HCT116 (cell line): Measurements from ENCODE around the gene NKX6-2. TPM values are rescaled to one million over a fixed set of nuclear protein-coding genes. Genes with fewer than 3 reads are reported as not detected.

Experiments used
- ATAC-seq: fragments of 200-7000 bp; cut with Tn5 transposase; 2 replicates; pipeline ENCODE4 v1.9.1; 2020; ENCODE audit warnings: mild to moderate bottlenecking, moderate library complexity
- BruUV-seq: library from RNA; stranded (reverse); fragments of 400-500 nt; replicated peaks from 2 replicates; lab custom pipeline; 2021; lab: Mats Ljungman, UMichigan
- CTCF ChIA-PET: fragments of 300-600 bp; sonication (Branson Sonifier 250); formaldehyde crosslinking; loops from one replicate; lab custom pipeline; 2021; ENCODE audit warnings: antibody characterized with exemption; lab: Charles Lee
- POLR2A ChIA-PET: fragments of 300-600, 350-600 bp; sonication (Branson Sonifier 250); formaldehyde crosslinking; loops from one replicate; lab custom pipeline; 2021; ENCODE audit warnings: antibody characterized with exemption; lab: Charles Lee
- RAD21 ChIA-PET, 2 experiments: fragments of 300-600 bp; sonication (Branson Sonifier 250); formaldehyde crosslinking; loops; one replicate each; lab custom pipeline; 2023; ENCODE audit warnings: low total read pairs in 2 of 2; ENCODE audit not compliant: uncharacterized antibody in 2 of 2, unreplicated experiment in 2 of 2, low non-redundant PET in 1 of 2; lab: Charles Lee
- DNase-seq: peaks from one replicate; pipeline ENCODE4 v3.0.0-alpha.2; 2010; ENCODE audit warnings: low read depth, low spot score
- H2AFZ ChIP-seq: fragments of 200-600 bp; shearing (Covaris generic), sonication (generic); 2 replicates; pipeline ENCODE4 v1.6.1; 2017; ENCODE audit warnings: low read depth, mixed run types, mixed read lengths, antibody characterized with exemption, low read length; ENCODE audit not compliant: poor library complexity, severe bottlenecking
- H3K27ac ChIP-seq: 2 replicates; pipeline ENCODE4 v1.5.1; 2012; ENCODE audit warnings: low read depth, low read length
- H3K27me3 ChIP-seq: fragments of 200-600 bp; sonication (generic); 2 replicates; pipeline ENCODE4 v1.6.1; 2016; ENCODE audit warnings: mixed run types, low read length, mixed read lengths; ENCODE audit not compliant: insufficient read depth
- H3K36me3 ChIP-seq, 2 experiments: fragments of 200-500 bp in 1 of 2; fragments of 200-600 bp in 1 of 2; sonication (Bioruptor generic) in 1 of 2; sonication (generic) in 1 of 2; 2 replicates each; pipeline versions ENCODE4 v1.5.1 to v1.6.1; 2014 to 2016; ENCODE audit warnings: low read length in 2 of 2, inconsistent platforms in 1 of 2, mixed read lengths in 1 of 2, mixed run types in 1 of 2; ENCODE audit not compliant: insufficient read depth in 2 of 2, control insufficient read depth in 1 of 2
- H3K4me1 ChIP-seq, 2 experiments: fragments of 200-600 bp in 1 of 2; sonication (generic) in 1 of 2; 2 replicates each; pipeline versions ENCODE4 v1.5.1 to v1.6.1; 2012 to 2017; ENCODE audit warnings: low read length in 2 of 2, inconsistent platforms in 1 of 2, mild to moderate bottlenecking in 1 of 2, mixed read lengths in 1 of 2, mixed run types in 1 of 2, moderate library complexity in 1 of 2; ENCODE audit not compliant: insufficient read depth in 2 of 2, control insufficient read depth in 1 of 2
- H3K4me2 ChIP-seq: fragments of 200-600 bp; sonication (generic); 2 replicates; pipeline ENCODE4 v1.6.1; 2017; ENCODE audit warnings: mixed run types, low read length, mixed read lengths
- H3K4me3 ChIP-seq, 2 experiments: fragments of 200-600 bp in 1 of 2; sonication (generic) in 1 of 2; replicated peaks in 1 of 2; 2 replicates each; pipeline ENCODE4 v1.5.1; 2011 to 2016; ENCODE audit warnings: low read length in 2 of 2, control low read depth in 1 of 2, low read depth in 1 of 2, mild to moderate bottlenecking in 1 of 2, mixed read lengths in 1 of 2, mixed run types in 1 of 2
- H3K79me2 ChIP-seq: fragments of 200-600 bp; sonication (generic); 2 replicates; pipeline ENCODE4 v1.6.1; 2017; ENCODE audit warnings: mild to moderate bottlenecking, mixed run types, low read length, moderate library complexity, mixed read lengths; ENCODE audit not compliant: insufficient read depth
- H3K9ac ChIP-seq: fragments of 200-600 bp; sonication (generic); 2 replicates; pipeline ENCODE4 v1.6.1; 2016; ENCODE audit warnings: low read length, mixed read lengths
- H3K9me2 ChIP-seq: fragments of 200-600 bp; sonication (generic), shearing (Covaris generic); 2 replicates; pipeline ENCODE4 v1.6.1; 2017; ENCODE audit warnings: mixed run types, mild to moderate bottlenecking, moderate library complexity; ENCODE audit not compliant: insufficient read depth
- H3K9me3 ChIP-seq, 2 experiments: fragments of 200-500 bp in 1 of 2; fragments of 200-600 bp in 1 of 2; sonication (Bioruptor generic) in 1 of 2; sonication (generic) in 1 of 2; 2 replicates each; pipeline ENCODE4 v1.6.1; 2014 to 2017; ENCODE audit warnings: low read length in 2 of 2, mixed read lengths in 2 of 2, inconsistent platforms in 1 of 2, low read depth in 1 of 2, mild to moderate bottlenecking in 1 of 2, mixed run types in 1 of 2, moderate library complexity in 1 of 2; ENCODE audit not compliant: control insufficient read depth in 1 of 2, insufficient read depth in 1 of 2
- H4K20me1 ChIP-seq: fragments of 200-600 bp; sonication (generic), shearing (Covaris generic); 2 replicates; pipeline ENCODE4 v1.6.1; 2017; ENCODE audit warnings: mixed run types, mild to moderate bottlenecking, moderate library complexity; ENCODE audit not compliant: insufficient read depth
- ATF3 ChIP-seq: IDR thresholded peaks from 2 replicates; pipeline ENCODE4 v1.6.1; 2012
- CBX3 ChIP-seq: IDR thresholded peaks from 2 replicates; pipeline ENCODE4 v1.6.1; 2012; ENCODE audit warnings: low read depth
- CEBPB ChIP-seq: IDR thresholded peaks from 2 replicates; pipeline ENCODE4 v1.6.1; 2012; ENCODE audit warnings: low read depth
- EGR1 ChIP-seq: IDR thresholded peaks from 2 replicates; pipeline ENCODE4 v1.6.1; 2012; ENCODE audit warnings: low read depth
- ELF1 ChIP-seq: IDR thresholded peaks from 2 replicates; pipeline ENCODE4 v1.6.1; 2012; ENCODE audit warnings: low read depth, borderline replicate concordance
- EZH2 ChIP-seq: fragments of 200-600 bp; sonication (generic); IDR thresholded peaks from 2 replicates; pipeline ENCODE4 v1.6.1; 2017; ENCODE audit warnings: antibody characterized with exemption, mixed run types
- FOSL1 ChIP-seq: IDR thresholded peaks from 2 replicates; pipeline ENCODE4 v1.6.1; 2012; ENCODE audit warnings: low read depth
- SP1 ChIP-seq: IDR thresholded peaks from 2 replicates; pipeline ENCODE4 v1.6.1; 2012; ENCODE audit warnings: low read depth
- SRF ChIP-seq: IDR thresholded peaks from 2 replicates; pipeline ENCODE4 v1.6.1; 2012; ENCODE audit warnings: low read depth
- TCF7L2 ChIP-seq: IDR thresholded peaks from 2 replicates; pipeline ENCODE4 v1.7.0; 2011; ENCODE audit warnings: borderline replicate concordance, inconsistent platforms; ENCODE audit not compliant: insufficient read depth, insufficient read length; ENCODE audit errors: extremely low read depth
- YY1 ChIP-seq: IDR thresholded peaks from 2 replicates; pipeline ENCODE4 v1.6.1; 2011; ENCODE audit warnings: low read length, low read depth, moderate library complexity, mild to moderate bottlenecking; ENCODE audit not compliant: insufficient replicate concordance; ENCODE audit errors: extremely low read depth
- ZBTB33 ChIP-seq: IDR thresholded peaks from 2 replicates; pipeline ENCODE4 v1.6.1; 2011; ENCODE audit warnings: mild to moderate bottlenecking, low read length, moderate library complexity; ENCODE audit not compliant: insufficient replicate concordance; ENCODE audit errors: extremely low read depth
- ZNF274 ChIP-seq: fragments of 200-500 bp; sonication (Bioruptor generic); IDR thresholded peaks from 2 replicates; pipeline ENCODE4 v1.6.1; 2014; ENCODE audit warnings: mild to moderate bottlenecking, low read depth, low read length, inconsistent platforms
- intact Hi-C: fragments of 100-400 bp; cut with micrococcal nuclease; formaldehyde crosslinking; loops from 2 replicates; pipeline ENCODE4 v1.10.0; 2022
- total RNA-seq: library from RNA; stranded (reverse); gene quantifications from one replicate; pipeline ENCODE4 v1.2.1, GENCODE V29; 2021; ENCODE audit not compliant: unreplicated experiment

NKX6-2 gene
- total RNA-seq, 1 experiment from 2014 or later, result not detected

- BruUV-seq, result no TSS peak
- H3K36me3 ChIP-seq, result no peaks in the 10 kb centered on the region
Measured at GRCh38 chr10:132802048-132802447, 16.1 kb upstream of the NKX6-2 start.

More at GRCh38 chr10:132802048-132802447, 16.1 kb upstream of the NKX6-2 start:
- ChIA-PET RAD21 (no interaction called here), POLR2A (no interaction called here), CTCF (interaction anchor here (2.2 kb wide), 1 partner anchor 147 kb away, joined by 7 read pairs; no protein-coding TSS in a partner anchor)
- H3K4me3 ChIP-seq, result no peak overlapping the region
- DNase-seq (no peak), ATAC-seq (no peak)
- no peak overlapping the region for H3K4me2 ChIP-seq
- no peak for TF ChIP-seq CEBPB
- no peak for TF ChIP-seq ELF1
- no peak for TF ChIP-seq ZNF274
- no peak for TF ChIP-seq TCF7L2
- no peak for TF ChIP-seq FOSL1
- TF ChIP-seq SP1, result no peak
- no peak for TF ChIP-seq EGR1
- no peak for TF ChIP-seq ATF3
- no peak for TF ChIP-seq SRF
- no peak for TF ChIP-seq YY1
- TF ChIP-seq CBX3, result no peak
- TF ChIP-seq ZBTB33, result no peak
- no peak for TF ChIP-seq EZH2
- H3K9me2 ChIP-seq, result no peaks in the 10 kb centered on the region
- no peak overlapping the region for H3K27ac ChIP-seq
- intact Hi-C loops, result no loop called here
- H3K9ac ChIP-seq, result no peak overlapping the region
- no peaks in the 10 kb centered on the region for H3K4me1 ChIP-seq
- no peaks in the 10 kb centered on the region for H3K27me3 ChIP-seq
- H3K9me3 ChIP-seq, result no peaks in the 10 kb centered on the region
- no peaks in the 10 kb centered on the region for H4K20me1 ChIP-seq
- H3K79me2 ChIP-seq, result no peaks in the 10 kb centered on the region
- no peak overlapping the region for H2AFZ ChIP-seq
